Ureter (tissue), 1 donor: ENCODE measurements around the gene GPC6. TPM values are rescaled to one million over a fixed set of nuclear protein-coding genes. Genes with fewer than 3 reads are reported as not detected.

Source experiments
- DNase-seq: peaks from one replicate; pipeline ENCODE4 v3.0.0-alpha.2; 2020; ENCODE audit warnings: low spot score
- total RNA-seq: library from RNA; stranded (reverse); gene quantifications from one replicate; pipeline ENCODE4 v1.2.4, GENCODE V29; 2023
- donor health status: DM: yes; HTN: yes; CAD: no.

Gene GPC6
- total RNA-seq, 1 donor from 2014 or later: 6.8 TPM

- no peak for DNase-seq
Observed at GRCh38 chr13:94109715-94110374, 883.2 kb downstream of the GPC6 start.

- DNase-seq: no peak
Observed at GRCh38 chr13:94112227-94112626, 885.6 kb downstream of the GPC6 start.

GRCh38 chr13:94112731-94113130 lies 886.1 kb downstream of the GPC6 start:
- no peak for DNase-seq

GRCh38 chr13:94113245-94113644 lies 886.6 kb downstream of the GPC6 start:
- DNase-seq: no peak

GRCh38 chr13:94114166-94114565 lies 887.6 kb downstream of the GPC6 start:
- DNase-seq: no peak

GRCh38 chr13:94115054-94115453 lies 888.4 kb downstream of the GPC6 start:
- DNase-seq: no peak

GRCh38 chr13:94119360-94119936 lies 892.8 kb downstream of the GPC6 start:
- DNase-seq: no peak

- no peak for DNase-seq
Observed at GRCh38 chr13:94120878-94121277, 894.3 kb downstream of the GPC6 start.

GRCh38 chr13:94121686-94122085 lies 895.1 kb downstream of the GPC6 start:
- no peak for DNase-seq

GRCh38 chr13:94122300-94122915 lies 895.8 kb downstream of the GPC6 start:
- DNase-seq: no peak

- no peak for DNase-seq
Observed at GRCh38 chr13:94123557-94123956, 897.0 kb downstream of the GPC6 start.

- no peak for DNase-seq
Observed at GRCh38 chr13:94128430-94128829, 901.8 kb downstream of the GPC6 start.

- DNase-seq: no peak
Observed at GRCh38 chr13:94129490-94129894, 902.9 kb downstream of the GPC6 start.

- DNase-seq: no peak
Observed at GRCh38 chr13:94138831-94139230, 912.2 kb downstream of the GPC6 start.

GRCh38 chr13:94139393-94139995 lies 912.9 kb downstream of the GPC6 start:
- no peak for DNase-seq

GRCh38 chr13:94140027-94140426 lies 913.4 kb downstream of the GPC6 start:
- DNase-seq: no peak

GRCh38 chr13:94140511-94140910 lies 913.9 kb downstream of the GPC6 start:
- DNase-seq: no peak

GRCh38 chr13:94143624-94144350 lies 917.2 kb downstream of the GPC6 start:
- DNase-seq: no peak

- no peak for DNase-seq
Observed at GRCh38 chr13:94145966-94146365, 919.4 kb downstream of the GPC6 start.

- no peak for DNase-seq
Observed at GRCh38 chr13:94153586-94153985, 927.0 kb downstream of the GPC6 start.

- peak; percentile 73 for DNase-seq
Observed at GRCh38 chr13:94154367-94154766, 927.8 kb downstream of the GPC6 start.

GRCh38 chr13:94157705-94158218 lies 931.2 kb downstream of the GPC6 start:
- DNase-seq: no peak
